HG03066 (cell line): Measurements from ENCODE around the gene OR8B12.
"Not testable (repeated sequence)": the region's sequence is repeated elsewhere in the genome, so short reads cannot be mapped to it uniquely, and the experiment has no call there.

Experiments
- ATAC-seq: cut with Tn5 transposase; IDR thresholded peaks from one replicate; pipeline ENCODE4 v1.9.1; 2021; ENCODE audit warnings: low read depth; ENCODE audit not compliant: unreplicated experiment

The OR8B12 gene

DNA sequence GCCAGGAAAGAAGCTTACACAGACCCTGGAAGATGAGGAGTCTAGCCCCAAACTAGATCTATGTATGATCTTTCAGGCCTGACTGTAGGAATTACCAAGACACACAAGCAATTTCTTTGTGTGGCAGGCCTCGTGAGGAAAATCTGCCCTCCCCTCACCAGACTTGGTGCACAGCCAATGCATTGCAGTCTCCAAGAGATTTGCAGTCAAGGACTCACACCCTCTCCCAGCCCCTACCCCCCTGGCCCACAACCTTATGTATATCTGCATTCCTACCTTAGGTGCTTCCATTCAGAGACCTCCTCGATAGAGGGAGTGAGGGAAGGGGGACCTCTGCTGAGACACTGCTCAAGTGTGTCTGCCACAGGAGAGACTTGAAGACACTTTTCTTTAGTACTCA, 9.8 kb downstream of the OR8B12 start:
- ATAC-seq: no peak

DNA sequence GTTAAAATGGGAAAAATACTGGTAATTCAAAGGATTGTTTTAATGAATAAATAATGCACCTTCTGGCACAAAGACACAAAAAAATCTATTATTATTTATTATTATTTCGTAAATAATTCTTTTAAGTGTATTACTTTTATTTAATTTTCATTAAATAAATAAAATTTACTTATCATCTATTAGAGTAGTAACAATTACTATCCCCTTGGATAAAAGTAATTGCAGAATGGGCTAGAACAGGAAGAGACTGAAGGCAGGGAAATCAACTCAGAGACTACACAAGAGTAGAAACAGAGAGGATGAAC, 23.0 kb downstream of the OR8B12 start:
- ATAC-seq: no peak

DNA sequence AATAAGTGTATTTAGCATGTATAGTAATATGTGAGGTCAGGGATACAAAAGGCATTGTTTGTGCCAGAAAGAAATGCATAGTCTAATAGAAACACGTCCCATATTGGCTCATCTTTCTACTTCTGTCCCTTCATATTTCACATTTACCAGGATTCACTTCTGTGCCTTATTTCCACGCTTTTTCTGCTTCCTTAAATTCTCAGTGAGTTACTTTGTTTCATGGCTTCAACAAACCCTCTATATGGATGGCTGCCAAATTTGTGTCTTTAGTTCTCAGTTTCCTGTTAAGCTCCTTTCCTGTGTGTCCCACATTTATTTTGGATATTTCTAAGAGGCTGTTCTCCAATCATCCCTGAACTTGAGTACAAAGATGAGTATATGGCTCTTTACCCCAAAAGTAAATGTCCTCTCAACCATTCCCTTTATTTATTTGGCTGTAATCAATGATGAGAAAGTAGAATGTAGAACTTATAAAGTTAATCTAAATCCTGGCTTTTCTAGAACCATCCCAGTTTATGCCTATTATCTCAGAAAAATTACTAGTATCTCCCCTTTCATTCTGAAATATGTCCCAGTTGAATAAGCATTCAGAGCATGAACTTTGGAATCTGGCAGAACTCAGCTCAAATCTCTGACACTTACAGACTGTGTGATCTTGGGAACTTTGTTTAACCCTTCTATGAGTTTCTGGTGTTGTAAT, 23.5 kb downstream of the OR8B12 start:
- no peak for ATAC-seq

DNA sequence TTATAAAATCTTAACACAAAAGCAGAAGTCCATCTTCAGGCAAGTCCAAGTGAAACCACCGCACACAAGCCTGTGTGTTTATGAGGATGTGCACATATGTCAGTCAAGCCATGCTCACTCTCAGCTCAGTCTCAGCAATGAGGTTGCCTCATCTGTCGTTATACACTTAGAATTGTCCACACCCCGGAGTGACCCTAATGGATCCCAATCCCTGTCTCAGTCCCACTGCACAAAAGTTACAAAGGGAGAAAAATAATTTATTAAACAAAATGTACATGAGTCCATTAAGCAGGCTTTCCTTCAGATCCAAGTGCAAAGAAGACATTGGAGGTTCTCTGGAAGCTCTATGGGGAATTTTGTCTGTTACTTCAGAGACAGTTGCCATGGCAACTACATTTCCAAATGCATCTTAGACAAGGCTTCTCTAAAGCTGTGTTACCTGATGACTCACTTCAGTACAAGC, 24.4 kb downstream of the OR8B12 start:
- no peak for ATAC-seq

DNA sequence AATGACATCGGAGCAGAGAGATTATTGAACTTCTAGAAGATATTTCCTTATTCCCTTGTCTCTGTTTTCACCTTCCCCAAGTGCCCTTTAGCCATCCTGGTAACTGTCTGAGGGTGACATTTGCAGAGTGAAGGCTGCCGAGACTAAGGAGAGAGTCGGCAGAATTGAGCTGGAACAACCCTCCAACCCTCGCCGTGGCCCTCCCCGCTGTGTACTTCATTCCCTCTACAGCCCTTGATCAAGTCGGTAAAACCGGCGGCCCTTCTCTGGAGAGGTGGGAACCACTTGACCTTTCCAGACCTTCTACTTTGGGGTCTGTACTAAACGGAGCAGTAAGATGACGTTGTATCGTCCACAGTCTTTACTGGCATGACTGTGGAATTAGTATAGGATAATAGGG, 26.1 kb downstream of the OR8B12 start:
- no peak for ATAC-seq

DNA sequence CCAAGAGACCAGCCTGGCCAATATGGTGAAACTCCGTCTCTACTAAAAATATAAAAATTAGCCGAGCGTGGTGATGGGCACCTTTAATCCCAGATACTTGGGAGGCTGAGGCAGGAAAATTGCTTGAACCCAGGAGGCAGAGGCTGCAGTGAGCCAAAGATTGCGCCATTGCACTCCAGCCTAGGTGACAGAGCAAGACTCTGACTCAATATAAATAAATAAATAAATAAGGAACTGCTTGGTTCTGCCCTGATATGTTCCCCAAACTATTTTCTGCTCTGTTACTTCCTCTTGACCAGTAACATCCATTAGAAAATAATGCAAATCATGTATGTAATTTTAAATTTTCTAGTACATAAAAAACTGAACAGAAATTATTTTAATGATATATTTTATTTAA, 28.8 kb downstream of the OR8B12 start:
- ATAC-seq: not testable (repeated sequence)

DNA sequence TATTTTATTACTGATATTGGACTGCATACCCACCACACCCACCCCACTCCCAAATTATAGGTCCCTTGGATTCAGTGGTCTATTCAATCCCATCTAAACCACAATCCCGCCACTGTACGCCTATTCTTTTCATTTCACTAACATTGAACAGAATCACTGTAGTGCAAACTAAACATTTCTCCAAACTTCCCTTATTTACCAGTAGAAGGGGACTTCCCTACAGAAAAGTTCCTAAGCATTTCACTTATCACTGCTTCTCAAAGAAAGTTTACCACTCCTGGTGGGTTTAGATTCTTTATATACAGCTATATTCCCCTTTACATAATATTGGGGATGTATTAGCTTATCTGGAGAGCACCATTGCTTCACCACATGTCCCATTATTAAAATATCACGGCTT, 29.3 kb downstream of the OR8B12 start:
- no peak for ATAC-seq

DNA sequence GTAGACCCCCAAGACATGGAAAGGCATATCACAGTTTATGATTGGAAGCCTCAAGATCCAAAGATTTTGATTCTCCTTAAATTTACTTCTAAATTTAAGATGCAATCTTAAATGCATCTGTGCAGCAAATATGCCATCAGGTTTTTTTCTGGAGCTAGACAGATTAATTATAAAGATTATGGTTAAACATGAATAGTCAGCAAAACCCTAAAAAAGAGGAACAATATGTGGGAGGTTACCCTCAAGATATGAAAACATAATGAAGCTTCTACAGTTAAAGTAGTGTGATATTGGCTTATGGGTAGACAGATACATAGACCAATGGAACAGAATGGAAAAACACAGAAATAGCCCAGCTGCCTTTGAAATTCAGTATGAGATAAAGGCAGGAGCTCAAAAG, 31.7 kb downstream of the OR8B12 start:
- ATAC-seq: no peak

DNA sequence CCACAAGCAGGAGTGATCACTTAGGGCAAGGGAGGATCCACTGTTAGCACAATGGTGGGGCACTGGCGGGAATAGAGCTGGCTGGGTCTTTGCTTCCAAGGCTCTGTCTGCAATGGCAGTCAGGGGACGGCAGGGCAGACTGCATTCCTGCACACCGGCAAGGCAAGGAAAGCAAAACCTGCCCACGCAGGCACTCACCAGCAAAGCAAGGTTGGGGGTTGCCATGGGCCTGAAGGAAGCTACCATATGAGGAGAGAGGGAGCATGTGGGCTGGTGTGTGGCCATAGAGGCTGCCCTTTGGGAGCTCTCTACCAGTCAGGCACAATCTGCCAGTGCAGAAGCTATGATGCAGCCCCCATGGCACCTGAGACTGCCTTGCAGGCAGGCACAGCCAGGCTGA, 33.2 kb downstream of the OR8B12 start:
- ATAC-seq: no peak

DNA sequence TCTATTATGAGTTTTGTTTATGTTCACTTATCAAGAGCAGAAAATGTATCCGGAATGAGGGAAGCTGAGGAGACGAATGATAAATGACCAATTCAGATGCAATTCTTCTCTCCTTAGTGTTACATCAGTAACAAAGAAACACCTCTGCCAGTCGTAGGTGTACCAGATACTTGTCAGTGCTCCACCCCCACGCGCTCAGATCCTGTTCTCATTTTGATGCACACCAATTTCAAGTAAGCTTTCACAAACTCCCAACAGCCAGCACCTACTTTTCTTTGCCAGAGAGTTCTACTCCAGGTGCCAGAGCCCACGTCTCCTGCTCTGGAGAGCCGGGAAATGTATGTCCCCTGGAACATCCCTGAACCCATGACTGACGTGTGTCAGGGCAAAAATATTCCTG, 43.7 kb downstream of the OR8B12 start:
- no peak for ATAC-seq

DNA sequence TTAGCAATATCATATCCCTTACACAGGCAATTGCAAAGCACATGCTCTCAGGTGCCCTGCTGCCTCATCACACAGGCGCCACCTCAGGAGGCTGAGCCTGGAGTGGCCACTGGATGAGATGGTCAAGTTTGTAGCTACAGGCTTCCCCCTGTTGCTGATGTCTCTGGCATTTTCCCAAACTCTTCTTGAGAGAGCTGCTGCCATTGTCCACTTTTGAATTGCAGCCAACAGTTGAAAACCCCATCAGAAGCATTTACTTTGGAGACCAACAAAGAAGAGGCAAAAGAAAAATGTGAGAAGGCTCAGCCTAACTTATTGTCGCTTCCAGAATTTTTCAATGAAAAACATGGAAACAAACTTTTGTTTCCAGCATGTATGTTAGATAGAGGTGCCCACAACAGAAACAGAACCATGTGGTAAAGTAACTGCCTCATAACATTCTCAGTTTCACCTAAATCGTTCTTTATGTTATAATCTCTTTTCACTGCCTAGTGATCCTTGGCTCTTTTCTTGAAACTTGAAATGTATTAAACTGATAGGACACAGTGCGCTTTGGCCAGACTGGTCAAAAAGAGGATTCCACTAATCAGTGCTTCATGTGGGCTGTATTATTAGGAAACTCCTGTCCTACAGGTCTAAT, 50.3 kb downstream of the OR8B12 start:
- no peak for ATAC-seq
